HEK293 (cell line): ENCODE results near the gene CD86.

ENCODE experiments used
- CTCF ChIA-PET: fragments of 350-600 bp; formaldehyde crosslinking; extraction: SDS; loops from one replicate; lab custom pipeline; 2021; ENCODE audit warnings: antibody characterized with exemption; lab: Yijun Ruan, JAX
- POLR2A ChIA-PET: fragments of 300-600 bp; formaldehyde crosslinking; extraction: SDS; loops from one replicate; lab custom pipeline; 2020; ENCODE audit warnings: antibody characterized with exemption, inconsistent platforms; lab: Yijun Ruan, JAX
- H3K27ac ChIP-seq: fragments of 200-500 bp; sonication (Bioruptor generic); 2 replicates; pipeline ENCODE4 v1.5.1; 2014; ENCODE audit warnings: low read depth, low read length, control low read depth, inconsistent platforms; ENCODE audit errors: extremely low read depth
- H3K36me3 ChIP-seq, 2 experiments: fragments of 200-500 bp in 1 of 2; sonication (Bioruptor generic) in 1 of 2; 1 replicate in 1 of 2; 2 replicates in 1 of 2; pipeline ENCODE4 v1.5.1; 2014 to 2017; ENCODE audit warnings: inconsistent platforms in 2 of 2, low read length in 2 of 2; ENCODE audit not compliant: control insufficient read depth in 2 of 2, insufficient read depth in 1 of 2
- H3K4me1 ChIP-seq: fragments of 200-500 bp; sonication (Bioruptor generic); 2 replicates; pipeline ENCODE4 v1.5.1; 2014; ENCODE audit warnings: mild to moderate bottlenecking, low read length, inconsistent platforms; ENCODE audit not compliant: control insufficient read depth, insufficient read depth
- H3K4me3 ChIP-seq: 2 replicates; pipeline ENCODE4 v1.5.1; 2011; ENCODE audit warnings: low read depth, mild to moderate bottlenecking, control low read depth, low read length, moderate library complexity
- H3K9me3 ChIP-seq: fragments of 200-500 bp; sonication (Bioruptor generic); 2 replicates; pipeline ENCODE4 v1.5.1; 2014; ENCODE audit warnings: low read depth, low read length, inconsistent platforms; ENCODE audit not compliant: control insufficient read depth, insufficient read depth
- EGR2 ChIP-seq: fragments of 450-650 bp; formaldehyde crosslinking; IDR thresholded peaks from 2 replicates; pipeline ENCODE4 v1.5.1; 2016; ENCODE audit warnings: low read depth, missing biosample characterization, missing genetic modification characterization
- GLIS1 ChIP-seq: fragments of 450-650 bp; formaldehyde crosslinking; IDR thresholded peaks from 2 replicates; pipeline ENCODE4 v1.5.1; 2016; ENCODE audit warnings: missing biosample characterization, missing genetic modification characterization
- GLIS2 ChIP-seq: fragments of 450-650 bp; formaldehyde crosslinking; IDR thresholded peaks from 2 replicates; pipeline ENCODE4 v1.5.1; 2016; ENCODE audit warnings: missing biosample characterization, missing genetic modification characterization
- SCRT2 ChIP-seq: fragments of 450-650 bp; formaldehyde crosslinking; IDR thresholded peaks from 2 replicates; pipeline ENCODE4 v1.5.1; 2016; ENCODE audit warnings: missing biosample characterization, missing genetic modification characterization
- SP2 ChIP-seq: fragments of 450-650 bp; formaldehyde crosslinking; IDR thresholded peaks from 2 replicates; pipeline ENCODE4 v1.5.1; 2016; ENCODE audit warnings: missing biosample characterization, missing genetic modification characterization
- SP3 ChIP-seq: fragments of 450-650 bp; formaldehyde crosslinking; IDR thresholded peaks from 2 replicates; pipeline ENCODE4 v1.5.1; 2016; ENCODE audit warnings: missing biosample characterization, missing genetic modification characterization
- ZIC2 ChIP-seq: fragments of 450-650 bp; formaldehyde crosslinking; IDR thresholded peaks from 2 replicates; pipeline ENCODE4 v1.5.1; 2016; ENCODE audit warnings: missing biosample characterization, missing genetic modification characterization
- ZNF174 ChIP-seq: fragments of 450-650 bp; formaldehyde crosslinking; IDR thresholded peaks from 2 replicates; pipeline ENCODE4 v1.5.0; 2017; ENCODE audit warnings: missing biosample characterization, mild to moderate bottlenecking, missing genetic modification characterization
- ZNF202 ChIP-seq: fragments of 450-650 bp; formaldehyde crosslinking; IDR thresholded peaks from 2 replicates; pipeline ENCODE4 v1.5.1; 2016; ENCODE audit warnings: missing biosample characterization, missing genetic modification characterization, borderline replicate concordance
- ZNF214 ChIP-seq: fragments of 450-650 bp; formaldehyde crosslinking; IDR thresholded peaks from 2 replicates; pipeline ENCODE4 v1.5.1; 2017; ENCODE audit warnings: missing biosample characterization, mild to moderate bottlenecking, missing genetic modification characterization, borderline replicate concordance
- ZNF335 ChIP-seq: fragments of 450-650 bp; formaldehyde crosslinking; conservative IDR thresholded peaks from 2 replicates; pipeline ENCODE4 v1.5.1; 2016; ENCODE audit warnings: missing biosample characterization, missing genetic modification characterization
- ZNF426 ChIP-seq: fragments of 450-650 bp; formaldehyde crosslinking; IDR thresholded peaks from 2 replicates; pipeline ENCODE4 v1.5.1; 2017; ENCODE audit warnings: missing biosample characterization, missing genetic modification characterization, mild to moderate bottlenecking, inconsistent platforms, moderate library complexity
- ZNF530 ChIP-seq: fragments of 450-650 bp; formaldehyde crosslinking; IDR thresholded peaks from 2 replicates; pipeline ENCODE4 v1.5.1; 2016; ENCODE audit warnings: low read depth, missing biosample characterization, missing genetic modification characterization
- ZNF610 ChIP-seq: fragments of 450-650 bp; formaldehyde crosslinking; IDR thresholded peaks from 2 replicates; pipeline ENCODE4 v1.5.1; 2016; ENCODE audit warnings: missing biosample characterization, missing genetic modification characterization, borderline replicate concordance
- ZNF621 ChIP-seq: fragments of 450-650 bp; formaldehyde crosslinking; IDR thresholded peaks from 2 replicates; pipeline ENCODE4 v1.5.1; 2017; ENCODE audit warnings: missing biosample characterization, missing genetic modification characterization
- ZNF629 ChIP-seq: fragments of 450-650 bp; formaldehyde crosslinking; IDR thresholded peaks from 2 replicates; pipeline ENCODE4 v1.5.1; 2017; ENCODE audit warnings: missing biosample characterization, missing genetic modification characterization
- ZNF776 ChIP-seq: fragments of 450-650 bp; formaldehyde crosslinking; IDR thresholded peaks from 2 replicates; pipeline ENCODE4 v1.5.0; 2017; ENCODE audit warnings: missing biosample characterization, missing genetic modification characterization, borderline replicate concordance
- ZSCAN30 ChIP-seq: fragments of 450-650 bp; IDR thresholded peaks from 2 replicates; pipeline ENCODE4 v1.5.1; 2018; ENCODE audit warnings: missing biosample characterization, mild to moderate bottlenecking, missing genetic modification characterization, moderate library complexity
- ZXDB ChIP-seq: fragments of 450-650 bp; formaldehyde crosslinking; IDR thresholded peaks from 2 replicates; pipeline ENCODE4 v1.5.1; 2016; ENCODE audit warnings: missing biosample characterization, missing genetic modification characterization
- TF ChIP-seq, protein P1 (sequence below): fragments of 450-650 bp; formaldehyde crosslinking; IDR thresholded peaks from 2 replicates; pipeline ENCODE4 v1.5.1; 2016; ENCODE audit warnings: missing biosample characterization, missing genetic modification characterization
- TF ChIP-seq, protein P2 (sequence below): fragments of 450-650 bp; formaldehyde crosslinking; optimal IDR thresholded peaks from 2 replicates; pipeline ENCODE3; 2016; ENCODE audit warnings: missing biosample characterization, mild to moderate bottlenecking, missing genetic modification characterization
- TF ChIP-seq, protein P3 (sequence below): fragments of 450-650 bp; formaldehyde crosslinking; IDR thresholded peaks from 2 replicates; pipeline ENCODE4 v1.5.1; 2016; ENCODE audit warnings: missing biosample characterization, missing genetic modification characterization, borderline replicate concordance
- TF ChIP-seq, protein P4 (sequence below): fragments of 450-650 bp; formaldehyde crosslinking; IDR thresholded peaks from 2 replicates; pipeline ENCODE4 v1.5.1; 2017; ENCODE audit warnings: missing biosample characterization, missing genetic modification characterization

The CD86 gene

DNA sequence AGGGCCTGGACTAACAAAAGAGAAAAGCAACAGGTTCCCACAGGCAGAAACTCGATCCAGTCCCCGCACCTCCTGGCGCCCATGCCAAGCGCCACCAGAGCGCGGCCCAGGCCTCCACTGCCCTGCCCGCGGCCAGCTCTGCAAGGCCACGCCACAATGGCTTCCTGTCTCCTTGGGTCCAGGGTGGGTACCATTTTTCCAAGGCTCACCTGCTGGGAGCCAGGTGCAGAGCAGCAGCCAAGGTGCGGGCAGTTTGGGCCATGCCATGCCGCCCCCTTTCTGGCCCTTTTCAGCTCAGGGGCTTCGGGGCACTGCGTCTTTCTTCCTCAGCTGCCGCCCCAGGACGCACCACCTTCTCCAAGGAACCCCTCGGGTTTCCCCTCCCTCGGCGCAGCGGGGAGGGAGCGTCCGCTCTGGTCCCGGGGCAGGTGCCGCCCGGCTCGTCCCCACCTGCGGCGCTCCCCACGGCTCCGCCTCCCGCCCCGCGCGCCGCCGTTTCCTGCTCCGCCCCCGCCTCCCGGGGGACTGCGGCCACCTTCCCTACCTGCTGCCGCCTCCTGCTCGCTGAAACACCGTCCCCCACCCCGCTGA is 33.3 kb upstream of the CD86 start, which contains the start of gene ILDR1:
ILDR1 (minus strand) TSS at position 437 of the 591 bp plus-strand sequence; CDS start at position 267, 170 bp downstream.
- 0 out of 2 replicates have a peak, but pooled peaks have one; percentile 52 for TF ChIP-seq ZSCAN30 (tag by site-specific recombination)
- TF ChIP-seq ZNF530 (tag by site-specific recombination), result no peak
- peak; percentile 34 for TF ChIP-seq SP2
- TF ChIP-seq GLIS1 (tag by site-specific recombination), result peak; percentile 69
- peak; percentile 53 for TF ChIP-seq SP3
- TF ChIP-seq ZIC2 (tag by site-specific recombination), result peak; percentile 67
- peak; percentile 72 for TF ChIP-seq SCRT2 (tag by site-specific recombination)
- TF ChIP-seq, protein P1, sequence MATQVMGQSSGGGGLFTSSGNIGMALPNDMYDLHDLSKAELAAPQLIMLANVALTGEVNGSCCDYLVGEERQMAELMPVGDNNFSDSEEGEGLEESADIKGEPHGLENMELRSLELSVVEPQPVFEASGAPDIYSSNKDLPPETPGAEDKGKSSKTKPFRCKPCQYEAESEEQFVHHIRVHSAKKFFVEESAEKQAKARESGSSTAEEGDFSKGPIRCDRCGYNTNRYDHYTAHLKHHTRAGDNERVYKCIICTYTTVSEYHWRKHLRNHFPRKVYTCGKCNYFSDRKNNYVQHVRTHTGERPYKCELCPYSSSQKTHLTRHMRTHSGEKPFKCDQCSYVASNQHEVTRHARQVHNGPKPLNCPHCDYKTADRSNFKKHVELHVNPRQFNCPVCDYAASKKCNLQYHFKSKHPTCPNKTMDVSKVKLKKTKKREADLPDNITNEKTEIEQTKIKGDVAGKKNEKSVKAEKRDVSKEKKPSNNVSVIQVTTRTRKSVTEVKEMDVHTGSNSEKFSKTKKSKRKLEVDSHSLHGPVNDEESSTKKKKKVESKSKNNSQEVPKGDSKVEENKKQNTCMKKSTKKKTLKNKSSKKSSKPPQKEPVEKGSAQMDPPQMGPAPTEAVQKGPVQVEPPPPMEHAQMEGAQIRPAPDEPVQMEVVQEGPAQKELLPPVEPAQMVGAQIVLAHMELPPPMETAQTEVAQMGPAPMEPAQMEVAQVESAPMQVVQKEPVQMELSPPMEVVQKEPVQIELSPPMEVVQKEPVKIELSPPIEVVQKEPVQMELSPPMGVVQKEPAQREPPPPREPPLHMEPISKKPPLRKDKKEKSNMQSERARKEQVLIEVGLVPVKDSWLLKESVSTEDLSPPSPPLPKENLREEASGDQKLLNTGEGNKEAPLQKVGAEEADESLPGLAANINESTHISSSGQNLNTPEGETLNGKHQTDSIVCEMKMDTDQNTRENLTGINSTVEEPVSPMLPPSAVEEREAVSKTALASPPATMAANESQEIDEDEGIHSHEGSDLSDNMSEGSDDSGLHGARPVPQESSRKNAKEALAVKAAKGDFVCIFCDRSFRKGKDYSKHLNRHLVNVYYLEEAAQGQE, result no peak
- TF ChIP-seq EGR2 (tag by site-specific recombination), result peak; percentile 26; the same call in 1 of the 2 replicates
- peak; percentile 43; the same call in 1 of the 2 replicates for TF ChIP-seq GLIS2 (tag by site-specific recombination)
- no peak for TF ChIP-seq ZXDB (tag by site-specific recombination)
- TF ChIP-seq ZNF610, result peak; percentile 88; the same call in 1 of the 2 replicates
- TF ChIP-seq ZNF621 (tag by site-specific recombination), result no peak
- no peak for TF ChIP-seq ZNF214
- TF ChIP-seq, protein P2, sequence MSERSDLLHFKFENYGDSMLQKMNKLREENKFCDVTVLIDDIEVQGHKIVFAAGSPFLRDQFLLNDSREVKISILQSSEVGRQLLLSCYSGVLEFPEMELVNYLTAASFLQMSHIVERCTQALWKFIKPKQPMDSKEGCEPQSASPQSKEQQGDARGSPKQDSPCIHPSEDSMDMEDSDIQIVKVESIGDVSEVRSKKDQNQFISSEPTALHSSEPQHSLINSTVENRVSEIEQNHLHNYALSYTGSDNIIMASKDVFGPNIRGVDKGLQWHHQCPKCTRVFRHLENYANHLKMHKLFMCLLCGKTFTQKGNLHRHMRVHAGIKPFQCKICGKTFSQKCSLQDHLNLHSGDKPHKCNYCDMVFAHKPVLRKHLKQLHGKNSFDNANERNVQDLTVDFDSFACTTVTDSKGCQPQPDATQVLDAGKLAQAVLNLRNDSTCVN, result peak; percentile 46
- TF ChIP-seq, protein P3, sequence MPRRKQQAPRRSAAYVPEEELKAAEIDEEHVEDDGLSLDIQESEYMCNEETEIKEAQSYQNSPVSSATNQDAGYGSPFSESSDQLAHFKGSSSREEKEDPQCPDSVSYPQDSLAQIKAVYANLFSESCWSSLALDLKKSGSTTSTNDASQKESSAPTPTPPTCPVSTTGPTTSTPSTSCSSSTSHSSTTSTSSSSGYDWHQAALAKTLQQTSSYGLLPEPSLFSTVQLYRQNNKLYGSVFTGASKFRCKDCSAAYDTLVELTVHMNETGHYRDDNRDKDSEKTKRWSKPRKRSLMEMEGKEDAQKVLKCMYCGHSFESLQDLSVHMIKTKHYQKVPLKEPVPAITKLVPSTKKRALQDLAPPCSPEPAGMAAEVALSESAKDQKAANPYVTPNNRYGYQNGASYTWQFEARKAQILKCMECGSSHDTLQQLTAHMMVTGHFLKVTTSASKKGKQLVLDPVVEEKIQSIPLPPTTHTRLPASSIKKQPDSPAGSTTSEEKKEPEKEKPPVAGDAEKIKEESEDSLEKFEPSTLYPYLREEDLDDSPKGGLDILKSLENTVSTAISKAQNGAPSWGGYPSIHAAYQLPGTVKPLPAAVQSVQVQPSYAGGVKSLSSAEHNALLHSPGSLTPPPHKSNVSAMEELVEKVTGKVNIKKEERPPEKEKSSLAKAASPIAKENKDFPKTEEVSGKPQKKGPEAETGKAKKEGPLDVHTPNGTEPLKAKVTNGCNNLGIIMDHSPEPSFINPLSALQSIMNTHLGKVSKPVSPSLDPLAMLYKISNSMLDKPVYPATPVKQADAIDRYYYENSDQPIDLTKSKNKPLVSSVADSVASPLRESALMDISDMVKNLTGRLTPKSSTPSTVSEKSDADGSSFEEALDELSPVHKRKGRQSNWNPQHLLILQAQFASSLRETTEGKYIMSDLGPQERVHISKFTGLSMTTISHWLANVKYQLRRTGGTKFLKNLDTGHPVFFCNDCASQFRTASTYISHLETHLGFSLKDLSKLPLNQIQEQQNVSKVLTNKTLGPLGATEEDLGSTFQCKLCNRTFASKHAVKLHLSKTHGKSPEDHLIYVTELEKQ (tag by site-specific recombination), result no peak
- TF ChIP-seq, protein P4, sequence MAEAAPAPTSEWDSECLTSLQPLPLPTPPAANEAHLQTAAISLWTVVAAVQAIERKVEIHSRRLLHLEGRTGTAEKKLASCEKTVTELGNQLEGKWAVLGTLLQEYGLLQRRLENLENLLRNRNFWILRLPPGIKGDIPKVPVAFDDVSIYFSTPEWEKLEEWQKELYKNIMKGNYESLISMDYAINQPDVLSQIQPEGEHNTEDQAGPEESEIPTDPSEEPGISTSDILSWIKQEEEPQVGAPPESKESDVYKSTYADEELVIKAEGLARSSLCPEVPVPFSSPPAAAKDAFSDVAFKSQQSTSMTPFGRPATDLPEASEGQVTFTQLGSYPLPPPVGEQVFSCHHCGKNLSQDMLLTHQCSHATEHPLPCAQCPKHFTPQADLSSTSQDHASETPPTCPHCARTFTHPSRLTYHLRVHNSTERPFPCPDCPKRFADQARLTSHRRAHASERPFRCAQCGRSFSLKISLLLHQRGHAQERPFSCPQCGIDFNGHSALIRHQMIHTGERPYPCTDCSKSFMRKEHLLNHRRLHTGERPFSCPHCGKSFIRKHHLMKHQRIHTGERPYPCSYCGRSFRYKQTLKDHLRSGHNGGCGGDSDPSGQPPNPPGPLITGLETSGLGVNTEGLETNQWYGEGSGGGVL (tag by site-specific recombination), result peak; percentile 64
- TF ChIP-seq ZNF202 (tag by site-specific recombination), result peak; percentile 22; the same call in 1 of the 2 replicates
- TF ChIP-seq ZNF426 (tag by site-specific recombination), result no peak
- no peak for TF ChIP-seq ZNF629 (tag by site-specific recombination)
- TF ChIP-seq ZNF174 (tag by site-specific recombination), result no peak
- no peak for TF ChIP-seq ZNF776 (tag by site-specific recombination)
- peak; percentile 25; the same call in 1 of the 2 replicates for TF ChIP-seq ZNF335
- H3K4me1 ChIP-seq, result no peaks in the 10 kb centered on the region
- peak within 1 kb of the TSS; percentile 24 for H3K4me3 ChIP-seq
- ChIA-PET CTCF (no interaction called here), POLR2A (no interaction called here)
- H3K9me3 ChIP-seq, result no peaks in the 10 kb centered on the region
- H3K36me3 ChIP-seq, result no peaks in the 10 kb centered on the region
- H3K27ac ChIP-seq, result no peak within 1 kb of the TSS
